GM12872 (cell line): ENCODE data around the gene SORBS1.

ENCODE experiments used
- TF ChIP-seq, protein P1 (sequence below): IDR thresholded peaks from 3 replicates; pipeline ENCODE4 v1.5.1; 2011; ENCODE audit warnings: low read depth, mild to moderate bottlenecking, low read length, moderate library complexity; ENCODE audit not compliant: insufficient read depth

SORBS1 gene

DNA sequence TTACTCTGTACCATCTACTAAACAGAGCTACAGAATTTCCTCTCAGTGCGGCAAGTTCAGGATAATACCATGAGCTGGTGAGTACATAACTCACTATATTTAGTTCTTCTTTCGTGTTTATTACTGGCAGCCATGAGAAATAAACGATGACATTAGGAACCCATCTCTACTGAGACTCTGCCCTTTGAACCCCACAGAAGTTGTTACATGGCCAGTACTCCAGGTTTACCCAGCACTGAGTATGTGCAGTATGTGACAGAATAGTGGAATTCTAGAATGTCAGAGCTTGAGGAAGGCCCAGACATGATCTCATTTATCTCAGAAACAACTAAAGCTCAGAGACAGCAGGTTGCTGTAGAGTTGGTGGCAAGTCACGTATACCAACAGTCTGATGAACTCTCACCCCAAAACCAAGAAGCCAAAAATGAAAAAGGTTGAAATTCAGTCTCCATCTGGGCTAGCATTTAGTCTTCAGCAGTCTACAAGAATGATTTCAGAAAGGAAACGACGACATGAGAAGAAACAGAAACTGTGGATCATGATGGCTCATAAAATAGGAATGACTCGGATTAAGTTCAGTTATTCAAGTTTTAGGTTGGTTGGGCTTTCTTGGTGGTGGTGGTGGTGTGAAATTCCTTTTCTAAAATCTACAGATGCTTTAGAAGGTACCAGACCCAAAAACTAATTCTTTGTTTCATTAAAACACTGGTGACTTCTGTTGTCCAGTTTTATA lies 78.5 kb downstream of the SORBS1 start:
- TF ChIP-seq, protein P1, sequence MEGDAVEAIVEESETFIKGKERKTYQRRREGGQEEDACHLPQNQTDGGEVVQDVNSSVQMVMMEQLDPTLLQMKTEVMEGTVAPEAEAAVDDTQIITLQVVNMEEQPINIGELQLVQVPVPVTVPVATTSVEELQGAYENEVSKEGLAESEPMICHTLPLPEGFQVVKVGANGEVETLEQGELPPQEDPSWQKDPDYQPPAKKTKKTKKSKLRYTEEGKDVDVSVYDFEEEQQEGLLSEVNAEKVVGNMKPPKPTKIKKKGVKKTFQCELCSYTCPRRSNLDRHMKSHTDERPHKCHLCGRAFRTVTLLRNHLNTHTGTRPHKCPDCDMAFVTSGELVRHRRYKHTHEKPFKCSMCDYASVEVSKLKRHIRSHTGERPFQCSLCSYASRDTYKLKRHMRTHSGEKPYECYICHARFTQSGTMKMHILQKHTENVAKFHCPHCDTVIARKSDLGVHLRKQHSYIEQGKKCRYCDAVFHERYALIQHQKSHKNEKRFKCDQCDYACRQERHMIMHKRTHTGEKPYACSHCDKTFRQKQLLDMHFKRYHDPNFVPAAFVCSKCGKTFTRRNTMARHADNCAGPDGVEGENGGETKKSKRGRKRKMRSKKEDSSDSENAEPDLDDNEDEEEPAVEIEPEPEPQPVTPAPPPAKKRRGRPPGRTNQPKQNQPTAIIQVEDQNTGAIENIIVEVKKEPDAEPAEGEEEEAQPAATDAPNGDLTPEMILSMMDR = no peak

DNA sequence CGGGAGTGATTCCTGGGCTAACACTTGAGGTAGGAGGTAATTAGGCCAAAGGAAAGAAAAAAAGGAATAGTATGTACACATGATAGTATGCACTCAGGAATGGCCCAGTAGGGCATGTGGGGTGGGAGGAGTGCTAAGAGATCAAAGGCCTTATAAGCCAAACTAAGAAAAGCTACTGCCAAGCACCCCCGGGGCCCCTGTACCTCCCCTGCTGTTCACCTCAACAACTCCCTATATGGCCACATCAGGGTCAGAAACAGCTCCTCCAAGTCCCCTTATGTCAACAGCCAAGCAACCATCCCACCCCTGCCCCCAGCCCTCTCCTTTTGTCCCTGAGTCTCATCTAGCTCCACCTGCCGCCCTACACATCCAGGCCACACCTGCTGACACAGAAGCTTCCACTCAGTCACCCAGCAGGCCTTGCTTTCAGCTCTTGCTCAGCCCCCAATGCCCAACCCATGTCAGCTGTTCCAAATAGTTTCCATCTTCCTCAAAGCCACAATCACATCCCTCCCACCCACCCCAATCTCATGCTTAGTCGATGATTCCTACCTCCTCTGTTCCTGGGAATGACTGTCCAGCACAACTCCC lies 80.2 kb downstream of the SORBS1 start:
- TF ChIP-seq, protein P1 = no peak

DNA sequence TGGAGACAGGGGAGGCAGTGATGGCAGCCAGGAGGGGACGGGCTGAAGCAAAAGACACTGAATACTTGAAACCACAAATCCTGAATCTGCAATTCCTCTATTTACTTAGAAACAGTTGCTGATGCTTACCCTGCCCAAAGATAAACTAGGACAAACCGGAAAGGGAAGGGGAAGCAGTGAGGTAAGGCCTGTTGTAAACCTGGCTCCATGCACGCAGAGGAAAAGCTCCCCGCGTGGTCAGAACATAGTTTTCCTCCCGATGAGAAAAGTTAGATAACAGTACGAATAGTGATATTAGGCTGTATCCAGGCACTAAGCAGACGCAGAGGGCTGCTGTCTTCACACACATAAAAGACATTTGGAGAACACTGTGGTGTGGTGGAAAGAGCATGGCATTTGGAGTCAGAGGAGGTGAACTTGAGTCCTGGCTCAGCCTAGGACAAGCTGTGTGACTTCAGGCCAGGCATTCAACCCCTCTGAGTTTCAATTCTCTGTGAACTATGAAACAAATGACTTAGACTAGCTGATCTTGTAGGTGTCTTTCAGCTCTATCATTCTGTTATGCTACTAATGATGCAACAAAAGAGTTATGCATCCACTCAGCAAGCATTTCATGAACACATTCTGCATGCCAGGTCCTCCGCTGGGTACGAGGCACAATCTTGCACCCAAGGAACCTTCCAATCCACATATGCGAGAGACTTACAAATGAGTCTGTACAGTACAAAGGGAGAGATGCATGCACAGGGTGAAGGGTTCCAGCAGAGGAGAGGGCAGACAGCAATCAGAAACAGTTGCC lies 80.9 kb downstream of the SORBS1 start:
- TF ChIP-seq, protein P1 = no peak

DNA sequence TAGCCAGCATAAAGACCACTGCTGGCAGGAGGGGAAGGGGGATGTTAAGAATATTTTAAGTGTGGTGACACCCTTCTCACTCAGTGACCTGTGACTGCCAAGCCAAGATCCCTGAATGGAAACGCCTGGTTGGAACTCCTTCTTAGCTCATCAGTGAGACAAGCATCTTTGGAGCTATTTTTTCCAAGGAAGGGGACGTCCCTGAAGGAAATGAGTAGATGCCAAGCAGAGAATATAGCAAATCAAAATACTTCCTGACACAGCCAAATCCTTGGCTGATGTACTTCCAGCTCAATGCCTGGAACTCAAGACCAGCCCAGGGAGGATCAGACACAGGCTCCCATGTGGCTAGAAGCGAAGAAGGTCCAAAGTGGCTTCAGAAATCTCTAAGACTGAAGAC lies 82.2 kb downstream of the SORBS1 start:
- TF ChIP-seq, protein P1 = no peak

DNA sequence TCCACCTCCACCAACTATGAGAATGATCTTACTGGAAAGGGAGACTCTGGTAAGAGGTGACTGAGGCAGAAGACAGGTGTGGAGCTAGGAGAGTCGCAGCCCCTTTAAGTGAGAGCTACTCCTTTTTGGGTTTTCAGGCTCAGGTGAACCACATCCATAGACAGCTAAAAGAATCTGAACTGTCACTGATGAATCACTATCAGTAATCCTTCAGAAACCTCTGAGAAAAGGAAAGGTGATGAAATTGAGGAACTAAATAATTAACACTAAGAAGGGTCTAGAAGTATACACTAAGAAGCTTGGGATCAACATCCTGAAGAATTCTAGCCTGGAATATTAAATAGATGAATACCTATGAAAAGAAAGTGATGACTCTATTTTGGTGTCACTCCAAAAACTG lies 83.0 kb downstream of the SORBS1 start:
- TF ChIP-seq, protein P1 = no peak

DNA sequence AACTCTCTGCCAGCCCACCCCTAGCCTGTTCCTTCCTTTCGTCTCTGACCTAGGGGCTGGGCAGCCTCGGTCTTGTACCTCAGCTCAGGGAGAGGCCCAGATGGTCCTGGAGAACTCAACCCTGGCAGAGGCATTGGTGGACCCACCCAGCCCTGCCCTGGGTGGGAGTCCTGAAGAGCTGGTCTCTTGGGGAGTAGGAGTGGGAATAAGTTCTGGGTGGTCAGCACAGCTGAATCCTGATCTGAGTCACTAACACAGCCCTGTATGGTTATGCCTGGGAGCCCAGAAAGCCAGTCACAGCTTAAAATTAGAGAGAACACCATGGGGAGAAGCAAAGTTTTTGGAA lies 84.0 kb downstream of the SORBS1 start:
- TF ChIP-seq, protein P1 = no peak

DNA sequence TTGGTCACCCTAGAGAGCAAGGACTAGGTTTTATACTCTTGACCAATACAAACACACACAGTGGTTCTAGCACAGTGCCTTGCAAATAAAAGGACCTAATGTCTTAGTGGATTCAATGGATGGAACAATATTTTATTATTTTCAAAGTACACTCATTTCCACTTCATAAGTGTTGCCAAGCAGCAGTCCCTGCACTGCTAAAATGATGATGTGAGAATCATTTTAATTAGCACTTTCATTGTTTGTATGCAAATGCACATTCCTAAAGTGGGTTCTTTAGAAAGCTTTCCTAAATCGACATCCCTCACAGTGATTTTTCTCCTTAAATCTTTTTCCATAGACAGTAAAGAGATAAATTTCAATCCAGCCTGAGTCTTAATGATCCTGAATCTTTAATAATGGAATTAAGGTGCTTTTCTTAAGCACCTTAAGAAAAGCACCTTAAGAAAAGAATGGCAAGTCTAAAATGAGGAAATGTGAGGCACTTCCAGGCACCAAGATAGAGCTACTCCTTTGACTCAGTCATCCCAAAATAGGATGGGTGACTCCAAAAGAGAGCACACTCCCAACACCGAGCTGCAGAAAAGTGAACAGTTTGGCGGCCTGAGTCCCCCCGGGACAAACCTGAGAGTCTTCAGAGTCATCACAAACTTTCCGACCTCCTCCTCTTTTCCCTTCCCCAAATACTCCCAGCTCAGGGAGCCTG lies 84.5 kb downstream of the SORBS1 start:
- TF ChIP-seq, protein P1 = no peak
